ENCODE data around the gene RALGAPB.
"Not testable (repeated sequence)": the region's sequence is repeated elsewhere in the genome, so short reads cannot be mapped to it uniquely, and the experiment has no call there.

RALGAPB gene

DNA sequence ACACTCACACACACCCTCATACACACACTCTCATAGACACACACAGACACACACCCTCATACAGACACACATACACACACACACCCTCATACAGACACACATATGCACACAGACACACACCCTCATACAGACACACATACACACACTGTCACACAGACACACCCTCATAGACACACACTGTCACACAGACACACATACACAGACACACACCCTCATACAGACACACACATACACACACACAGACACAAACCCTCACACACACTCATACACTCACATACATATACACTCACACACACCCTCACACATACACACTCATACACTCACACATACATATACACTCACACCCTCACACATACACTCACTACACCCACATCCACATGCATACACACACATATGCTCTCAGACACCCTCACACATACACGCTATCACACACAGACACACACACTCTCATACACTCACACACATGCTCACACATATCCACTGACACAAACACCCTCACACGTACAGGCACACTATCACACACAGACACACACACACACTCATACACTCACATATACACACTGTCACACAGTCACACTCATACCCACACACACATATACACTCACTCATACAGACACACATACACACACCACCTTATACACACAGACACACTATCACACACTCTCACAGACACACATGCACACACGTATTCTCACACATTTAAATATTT, 117.5 kb downstream of the RALGAPB start:
- no peak for DNase-seq (ENCODE audit: low read depth)
- TF ChIP-seq, protein P1, sequence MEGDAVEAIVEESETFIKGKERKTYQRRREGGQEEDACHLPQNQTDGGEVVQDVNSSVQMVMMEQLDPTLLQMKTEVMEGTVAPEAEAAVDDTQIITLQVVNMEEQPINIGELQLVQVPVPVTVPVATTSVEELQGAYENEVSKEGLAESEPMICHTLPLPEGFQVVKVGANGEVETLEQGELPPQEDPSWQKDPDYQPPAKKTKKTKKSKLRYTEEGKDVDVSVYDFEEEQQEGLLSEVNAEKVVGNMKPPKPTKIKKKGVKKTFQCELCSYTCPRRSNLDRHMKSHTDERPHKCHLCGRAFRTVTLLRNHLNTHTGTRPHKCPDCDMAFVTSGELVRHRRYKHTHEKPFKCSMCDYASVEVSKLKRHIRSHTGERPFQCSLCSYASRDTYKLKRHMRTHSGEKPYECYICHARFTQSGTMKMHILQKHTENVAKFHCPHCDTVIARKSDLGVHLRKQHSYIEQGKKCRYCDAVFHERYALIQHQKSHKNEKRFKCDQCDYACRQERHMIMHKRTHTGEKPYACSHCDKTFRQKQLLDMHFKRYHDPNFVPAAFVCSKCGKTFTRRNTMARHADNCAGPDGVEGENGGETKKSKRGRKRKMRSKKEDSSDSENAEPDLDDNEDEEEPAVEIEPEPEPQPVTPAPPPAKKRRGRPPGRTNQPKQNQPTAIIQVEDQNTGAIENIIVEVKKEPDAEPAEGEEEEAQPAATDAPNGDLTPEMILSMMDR (IDR thresholded peaks at IDR 0.05; ENCODE audit: insufficient read depth, low read depth, low read length, missing control alignments) = no peak
- H3K4me3 ChIP-seq (ENCODE audit: low read length) = no peak overlapping the region

DNA sequence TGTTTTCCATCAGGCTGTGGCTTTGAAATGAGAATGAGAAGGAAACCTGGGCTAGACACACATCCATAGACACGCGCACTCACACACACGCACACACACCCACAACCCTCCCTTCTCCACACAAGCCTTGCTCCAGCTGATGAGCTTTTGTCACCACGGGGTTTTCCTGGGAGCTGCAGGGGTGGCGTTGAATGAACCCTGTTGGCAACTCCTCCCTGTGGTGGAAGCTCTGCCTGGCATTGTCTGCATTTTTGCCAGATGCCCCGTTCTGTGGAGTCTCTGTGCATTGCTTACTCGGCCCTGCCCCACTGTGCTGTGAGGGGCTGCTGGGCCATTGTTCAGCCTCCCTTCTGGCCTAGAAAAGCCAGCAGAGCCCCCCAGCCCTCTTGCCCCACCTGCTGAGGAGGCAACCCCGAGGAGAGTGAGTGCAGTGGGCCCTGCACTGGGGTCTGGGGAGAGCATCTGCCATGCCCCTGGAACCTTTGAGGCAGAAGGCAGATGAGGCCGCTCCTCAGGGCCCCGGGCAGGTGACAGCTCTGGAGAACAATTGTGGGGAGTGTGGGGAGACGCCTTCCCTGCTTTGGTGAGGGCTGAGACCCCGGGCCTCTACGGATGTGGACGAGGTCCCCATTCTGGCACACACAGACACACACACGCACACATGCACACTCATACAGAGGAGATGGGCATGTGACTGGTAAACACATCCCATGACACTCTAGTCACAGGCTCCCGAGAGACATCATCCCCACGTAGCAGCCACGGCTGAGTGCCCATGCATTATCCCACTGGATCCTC, 118.2 kb downstream of the RALGAPB start:
- no peak overlapping the region for H3K4me3 ChIP-seq (ENCODE audit: low read length)
- peak; percentile 34 for DNase-seq (ENCODE audit: low read depth)
- TF ChIP-seq, protein P1 (IDR thresholded peaks at IDR 0.05; ENCODE audit: insufficient read depth, low read depth, low read length, missing control alignments) = peak; percentile 4

DNA sequence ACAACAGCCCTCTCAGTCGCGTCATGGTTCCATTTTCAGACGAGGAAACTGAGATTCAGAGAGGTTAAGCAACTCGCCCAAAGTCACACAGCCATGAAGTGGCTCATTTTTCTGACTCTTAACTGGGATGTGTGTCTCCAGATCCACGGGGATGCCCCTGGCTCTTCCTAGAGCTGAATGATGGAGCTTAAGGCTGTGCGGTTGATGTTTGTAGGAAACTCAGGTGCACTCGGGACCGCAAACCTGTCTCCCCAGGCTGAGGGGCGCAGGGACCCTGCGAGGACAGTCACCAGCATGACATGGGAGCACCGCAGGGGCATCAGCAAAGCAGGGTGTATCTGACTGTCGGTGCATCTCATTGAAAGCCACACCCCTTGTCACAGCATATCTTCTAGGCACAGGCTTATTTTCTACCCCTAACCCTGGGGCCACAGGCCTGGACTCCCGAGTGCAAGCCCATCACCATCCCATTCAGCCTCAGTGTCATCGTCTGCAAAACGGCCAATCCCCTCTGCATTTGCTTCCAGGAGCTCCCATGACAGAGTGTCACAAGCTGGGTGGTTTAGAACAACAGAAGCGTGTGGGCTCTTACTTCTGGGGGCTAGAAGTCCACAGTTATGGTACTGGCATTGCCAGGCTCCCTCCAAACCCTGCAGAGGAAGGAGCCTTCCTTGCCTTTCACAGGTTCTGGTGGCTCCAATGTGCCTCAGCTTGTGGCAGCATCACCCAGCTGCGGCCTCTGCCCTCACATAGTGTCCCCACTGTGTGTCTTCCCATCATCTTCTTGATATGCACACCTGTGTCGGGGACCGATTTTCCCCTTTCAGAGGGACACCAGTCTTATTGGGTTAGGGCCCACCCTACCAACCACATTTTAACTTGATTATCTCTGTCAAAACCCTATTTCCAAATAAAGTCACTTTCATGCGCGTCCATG, 119.1 kb downstream of the RALGAPB start:
- TF ChIP-seq, protein P1 (IDR thresholded peaks at IDR 0.05; ENCODE audit: insufficient read depth, low read depth, low read length, missing control alignments) = no peak
- H3K4me3 ChIP-seq (ENCODE audit: low read length) = no peak overlapping the region

DNA sequence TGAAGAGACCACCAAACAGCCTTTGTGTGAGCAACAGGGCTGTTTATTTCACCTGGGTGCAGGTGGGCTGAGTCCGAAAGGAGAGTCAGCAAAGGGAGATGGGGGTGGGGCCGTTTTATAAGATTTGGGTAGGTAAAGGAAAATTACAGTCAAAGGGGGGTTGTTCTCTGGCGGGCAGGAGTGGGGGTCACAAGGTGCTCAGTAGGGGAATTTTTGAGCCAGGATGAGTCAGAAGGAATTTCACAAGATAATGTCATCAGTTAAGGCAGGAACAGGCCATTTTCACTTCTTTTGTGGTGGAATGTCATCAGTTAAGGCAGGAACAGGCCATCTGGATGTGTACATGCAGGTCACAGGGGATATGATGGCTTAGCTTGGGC, 119.8 kb downstream of the RALGAPB start:
- DNase-seq (ENCODE audit: low read depth); H3K4me3 ChIP-seq (ENCODE audit: low read length): not testable (repeated sequence)

More for the DNA sequence above, 119.1 kb downstream of the RALGAPB start:
- no peak for DNase-seq (ENCODE audit: low read depth)

DNA sequence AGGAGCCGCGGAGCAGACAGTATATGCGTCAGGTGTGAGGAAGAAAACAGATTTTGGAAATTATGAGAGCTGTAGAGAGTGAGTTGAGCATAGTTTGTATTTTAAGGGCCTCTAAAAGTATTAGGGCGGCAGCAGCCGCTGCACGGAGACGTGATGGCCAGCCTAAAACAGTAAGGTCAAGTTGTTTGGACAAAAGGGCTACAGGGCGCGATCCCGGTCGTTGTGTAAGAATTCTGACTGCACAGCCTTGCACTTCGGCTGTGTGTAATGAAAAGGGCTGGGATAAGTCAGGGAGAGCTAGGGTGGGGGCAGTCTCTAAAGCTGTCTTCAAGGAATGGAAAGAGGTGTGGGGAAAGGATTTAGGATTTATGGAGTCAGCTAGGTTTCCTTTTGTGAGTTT, 121.6 kb downstream of the RALGAPB start:
- not testable (repeated sequence) for DNase-seq (ENCODE audit: low read depth); H3K4me3 ChIP-seq (ENCODE audit: low read length)

DNA sequence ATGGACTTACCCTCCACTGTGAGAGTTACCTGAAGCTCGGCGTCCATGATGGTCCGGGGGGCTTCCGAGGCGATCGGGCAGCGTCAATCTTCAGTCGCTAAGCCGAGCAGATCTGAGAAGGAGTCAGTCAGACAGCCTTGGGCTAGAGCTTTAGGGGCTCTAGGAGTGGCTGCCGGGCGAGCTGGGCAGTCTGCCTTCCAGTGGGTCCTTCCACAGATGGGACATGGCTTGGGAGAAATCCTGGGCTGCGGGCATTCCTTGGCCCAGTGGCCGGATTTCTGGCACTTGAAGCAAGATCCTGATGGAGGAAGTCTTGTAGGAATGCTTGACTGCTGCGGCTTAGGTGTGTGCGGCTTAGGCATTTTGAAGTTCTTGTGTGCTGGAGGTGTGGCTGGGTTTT, 123.2 kb downstream of the RALGAPB start:
- H3K4me3 ChIP-seq (ENCODE audit: low read length); DNase-seq (ENCODE audit: low read depth): not testable (repeated sequence)

DNA sequence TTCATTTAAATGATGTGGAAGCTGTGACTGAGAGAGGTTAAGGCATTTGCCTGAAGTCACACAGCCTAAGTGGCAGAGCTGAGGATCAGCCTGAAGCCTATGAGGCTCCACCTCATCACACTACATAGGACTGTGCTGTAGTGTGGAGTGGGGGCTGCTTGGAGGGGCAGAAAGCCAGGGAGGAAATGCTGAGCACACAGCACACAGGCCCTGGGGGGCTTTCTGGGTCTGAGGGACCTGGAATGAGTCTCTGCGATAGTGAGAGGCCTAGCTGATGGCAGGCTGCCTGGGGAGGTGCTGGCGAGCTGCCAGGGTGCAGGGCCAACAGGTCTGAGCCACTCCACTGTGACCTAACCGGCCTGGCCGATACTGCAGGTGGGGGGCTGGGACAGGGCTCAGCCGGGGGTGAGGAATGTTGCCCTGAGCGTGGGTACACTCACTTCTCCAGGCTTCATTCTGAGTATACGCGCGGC, 126.8 kb downstream of the RALGAPB start:
- DNase-seq (ENCODE audit: low read depth) = peak; percentile 69
- TF ChIP-seq, protein P1 (IDR thresholded peaks at IDR 0.05; ENCODE audit: insufficient read depth, low read depth, low read length, missing control alignments) = no peak
- H3K4me3 ChIP-seq (ENCODE audit: low read length) = no peak overlapping the region

DNA sequence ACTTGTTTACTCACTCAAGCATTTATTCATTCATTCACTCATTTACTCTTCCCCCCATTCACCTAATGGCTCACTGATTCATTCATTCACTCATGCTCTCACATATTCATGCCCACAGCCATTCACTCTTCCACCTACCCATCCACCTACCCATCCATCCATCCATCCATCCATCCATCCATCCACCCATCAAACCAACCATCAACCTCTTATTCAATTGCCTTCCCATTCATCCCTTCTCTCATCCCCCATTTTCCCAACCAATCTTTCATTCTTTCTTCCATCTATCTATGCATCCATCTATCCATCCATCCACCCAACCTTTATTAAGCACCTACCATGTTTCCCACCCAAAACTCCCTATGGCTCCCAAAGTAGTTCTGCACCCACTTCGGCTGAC, 127.4 kb downstream of the RALGAPB start:
- no peak overlapping the region for H3K4me3 ChIP-seq (ENCODE audit: low read length)
- no peak for DNase-seq (ENCODE audit: low read depth)
- TF ChIP-seq, protein P1 (IDR thresholded peaks at IDR 0.05; ENCODE audit: insufficient read depth, low read depth, low read length, missing control alignments) = no peak

Measured in epithelial cell of esophagus (primary cell).